K562 (cell line): ENCODE results near the gene ACP5. TPM values are rescaled to one million over a fixed set of nuclear protein-coding genes. Genes with fewer than 3 reads are reported as not detected.

Experiments
- BCL6 ChIP-seq: fragments of 250-450 bp; sonication (Bioruptor Pico); IDR thresholded peaks from 2 replicates; pipeline ENCODE4 v1.4.0; 2020
- GTF2A2 ChIP-seq: IDR thresholded peaks from 2 replicates; pipeline ENCODE4 v1.6.1; 2016; ENCODE audit warnings: mild to moderate bottlenecking, missing genetic modification characterization, missing compliant biosample characterization
- ILK ChIP-seq: fragments of 450-650 bp; IDR thresholded peaks from 2 replicates; pipeline ENCODE4 v1.6.1; 2016; ENCODE audit warnings: missing genetic modification characterization, low read depth, mild to moderate bottlenecking, missing compliant biosample characterization, moderate library complexity, borderline replicate concordance
- MTA1 ChIP-seq: fragments of 450-650 bp; IDR thresholded peaks from 2 replicates; pipeline ENCODE4 v1.6.1; 2017; ENCODE audit warnings: borderline replicate concordance
- NFYB ChIP-seq: IDR thresholded peaks from 2 replicates; pipeline ENCODE4 v1.6.1; 2011; ENCODE audit warnings: mild to moderate bottlenecking, moderate library complexity; ENCODE audit not compliant: insufficient read length; ENCODE audit errors: extremely low read depth
- NR2C2 ChIP-seq, 2 experiments: fragments of 200-800 bp in 1 of 2; sonication (Bioruptor generic) in 1 of 2; sonication (generic) in 1 of 2; formaldehyde crosslinking in 1 of 2; IDR thresholded peaks; 2 replicates each; pipeline versions ENCODE4 v1.6.1 to v1.8.0; 2016 to 2022; ENCODE audit warnings: mild to moderate bottlenecking in 1 of 2, missing compliant biosample characterization in 1 of 2, missing genetic modification characterization in 1 of 2, missing genetic modification reagents in 1 of 2
- NRF1 ChIP-seq, 2 experiments: fragments of 450-650 bp; IDR thresholded peaks in 1 of 2; conservative IDR thresholded peaks in 1 of 2; 2 replicates each; pipeline ENCODE4 v1.6.1; 2014; ENCODE audit warnings: mild to moderate bottlenecking in 2 of 2
- POLR2AphosphoS5 ChIP-seq: IDR thresholded peaks from 2 replicates; pipeline ENCODE4 v1.6.1; 2011; ENCODE audit warnings: mild to moderate bottlenecking, low read depth, low read length, moderate library complexity; ENCODE audit not compliant: control insufficient read depth, insufficient read depth
- TCF7 ChIP-seq: sonication (generic); IDR thresholded peaks from 2 replicates; pipeline ENCODE4 v1.6.1; 2016; ENCODE audit warnings: antibody characterized with exemption, borderline replicate concordance
- U2AF1 ChIP-seq: fragments of 200-400 bp; formaldehyde crosslinking; optimal IDR thresholded peaks from 2 replicates; pipeline ENCODE3; 2017; ENCODE audit warnings: mild to moderate bottlenecking, low read depth, low read length, moderate library complexity
- ZNF175 ChIP-seq: fragments of 200-800 bp; sonication (Bioruptor generic); IDR thresholded peaks from 2 replicates; pipeline ENCODE4 v1.6.1; 2016; ENCODE audit warnings: low read depth, mild to moderate bottlenecking, missing genetic modification characterization, missing compliant biosample characterization
- ZNF224 ChIP-seq: sonication (generic); formaldehyde crosslinking; IDR thresholded peaks from 2 replicates; pipeline ENCODE4 v1.8.0; 2022; ENCODE audit warnings: mild to moderate bottlenecking, missing genetic modification reagents
- ZNF507 ChIP-seq: conservative IDR thresholded peaks from 2 replicates; pipeline ENCODE4 v1.6.1; 2017; ENCODE audit warnings: missing genetic modification characterization, missing compliant biosample characterization
- ZNF696 ChIP-seq: fragments of 250-450 bp; sonication (Bioruptor Pico); conservative IDR thresholded peaks from 2 replicates; pipeline ENCODE4 v1.4.0; 2020; ENCODE audit warnings: mild to moderate bottlenecking, moderate library complexity
- ZNF75A ChIP-seq: fragments of 450-650 bp; formaldehyde crosslinking; IDR thresholded peaks from 2 replicates; pipeline ENCODE4 v1.4.0; 2020; ENCODE audit warnings: mild to moderate bottlenecking
- polyA plus RNA-seq, 8 experiments: library from polyadenylated mRNA; depleted of rRNA in 4 of 8; stranded (reverse) in 5 of 8; unstranded in 3 of 8; fragments of >200 nt; fragmentation: Nextera tagmentation in 2 of 8; fragmentation: Illumina TruSeq in 1 of 8; extraction: Ambion mirVana in 2 of 8; extraction: Trizol in 1 of 8; gene quantifications; 2 replicates each; pipeline versions ENCODE4 v1.2.1 to v1.2.3, GENCODE V29; 2011 to 2014; ENCODE audit warnings: inconsistent platforms in 1 of 8, missing spikeins in 1 of 8
- total RNA-seq, 7 experiments: library from RNA; depleted of rRNA in 6 of 7; stranded (reverse); fragments of >200 nt in 6 of 7; fragmentation: Illumina TruSeq in 2 of 7; extraction: Trizol in 2 of 7; gene quantifications; 2 replicates each; pipeline versions ENCODE4 v1.2.1 to v1.2.3, GENCODE V29; 2011 to 2021; ENCODE audit warnings: low replicate concordance in 1 of 7
- TF ChIP-seq, protein P1 (sequence below): fragments of 450-650 bp; formaldehyde crosslinking; IDR thresholded peaks from 2 replicates; pipeline ENCODE4 v1.4.0; 2022; ENCODE audit warnings: missing genetic modification characterization
- TF ChIP-seq, protein P2 (sequence below): fragments of 250-450 bp; sonication (Bioruptor Pico); IDR thresholded peaks from 2 replicates; pipeline ENCODE4 v1.4.0; 2020; ENCODE audit warnings: mild to moderate bottlenecking
- TF ChIP-seq, protein P3 (sequence below): fragments of 250-450 bp; sonication (Bioruptor Pico); IDR thresholded peaks from 2 replicates; pipeline ENCODE4 v1.8.0; 2021; ENCODE audit warnings: mild to moderate bottlenecking, moderate library complexity
- TF ChIP-seq, protein P4 (sequence below): fragments of 450-650 bp; IDR thresholded peaks from 2 replicates; pipeline ENCODE4 v1.6.1; 2017; ENCODE audit warnings: antibody characterized with exemption
- TF ChIP-seq, protein P5 (sequence below): sonication (generic); formaldehyde crosslinking; IDR thresholded peaks from 2 replicates; pipeline ENCODE4 v1.5.0; 2020; ENCODE audit warnings: missing genetic modification reagents

Gene ACP5
- total and polyA plus RNA-seq, 9 of the 15 experiments (the other 6 are each of a cell fraction or from before 2014, with no cell fraction given), result 0.06 to 1.1 (median 0.31) TPM; not detected in 1

DNA sequence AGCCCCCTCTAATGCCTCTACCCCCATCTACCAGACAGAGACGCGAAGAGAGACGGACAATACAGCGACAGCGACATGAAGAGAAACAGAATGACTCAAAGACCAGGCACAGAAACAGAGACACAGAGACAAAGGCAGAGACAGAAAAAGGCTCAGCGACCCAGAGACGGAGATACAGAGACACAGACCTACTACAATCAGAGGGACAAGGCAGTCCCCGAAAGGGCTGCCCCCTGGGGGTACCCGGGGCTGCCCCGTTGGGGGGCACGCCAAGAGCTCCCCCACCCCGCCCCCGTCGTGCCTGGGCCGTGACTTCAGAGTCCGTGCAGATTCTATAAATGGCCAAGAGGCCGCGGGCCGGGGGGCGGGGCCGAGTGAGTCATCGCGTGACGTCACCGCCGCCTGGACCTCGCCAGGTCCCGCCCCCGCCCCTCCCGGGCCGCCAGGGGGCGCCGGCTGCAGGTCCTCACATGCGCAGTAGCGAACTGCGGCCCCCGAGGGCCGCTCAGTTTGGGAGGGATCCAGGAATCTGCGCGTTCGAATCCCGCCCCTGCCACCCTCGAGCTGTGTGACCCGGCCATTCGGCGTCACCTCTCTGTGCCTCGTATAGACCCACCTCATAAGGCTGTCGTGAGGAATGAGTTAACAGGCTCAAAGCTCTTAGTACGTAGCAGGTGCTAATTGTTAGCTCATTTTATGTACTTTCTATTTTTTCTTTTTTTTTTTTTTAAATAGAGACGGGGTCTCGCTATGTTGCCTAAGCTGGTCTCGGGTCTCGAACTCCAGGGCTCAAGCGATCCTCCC is 41.5 kb downstream of the ACP5 start (continued):
- TF ChIP-seq NR2C2 (CRISPR knock-in tag; IDR thresholded peaks at IDR 0.05) (no peak), NR2C2 (tag; IDR thresholded peaks at IDR 0.05) (peak; percentile 18; the same call in 1 of the 2 replicates), NFYB (no peak), ZNF507 (no peak), MTA1 (no peak), ZNF75A (CRISPR knock-in tag) (no peak), POLR2AphosphoS5 (peak; percentile 62; the same call in 1 of the 2 replicates), ZNF175 (CRISPR knock-in tag) (peak; percentile 84; the same call in 1 of the 2 replicates), TCF7 (no peak), U2AF1 (peak; percentile 58), GTF2A2 (tag) (peak; percentile 18; the same call in 1 of the 2 replicates), NRF1 (conservative IDR thresholded peaks at IDR 0.05 in 1 of 2, IDR thresholded peaks at IDR 0.05 in 1 of 2) (peak; percentile 88 to 90), BCL6 (CRISPR knock-in tag) (no peak), ILK (tag) (no peak), ZNF696 (CRISPR knock-in tag) (no peak), ZNF224 (CRISPR knock-in tag) (no peak)
- TF ChIP-seq, protein P1, sequence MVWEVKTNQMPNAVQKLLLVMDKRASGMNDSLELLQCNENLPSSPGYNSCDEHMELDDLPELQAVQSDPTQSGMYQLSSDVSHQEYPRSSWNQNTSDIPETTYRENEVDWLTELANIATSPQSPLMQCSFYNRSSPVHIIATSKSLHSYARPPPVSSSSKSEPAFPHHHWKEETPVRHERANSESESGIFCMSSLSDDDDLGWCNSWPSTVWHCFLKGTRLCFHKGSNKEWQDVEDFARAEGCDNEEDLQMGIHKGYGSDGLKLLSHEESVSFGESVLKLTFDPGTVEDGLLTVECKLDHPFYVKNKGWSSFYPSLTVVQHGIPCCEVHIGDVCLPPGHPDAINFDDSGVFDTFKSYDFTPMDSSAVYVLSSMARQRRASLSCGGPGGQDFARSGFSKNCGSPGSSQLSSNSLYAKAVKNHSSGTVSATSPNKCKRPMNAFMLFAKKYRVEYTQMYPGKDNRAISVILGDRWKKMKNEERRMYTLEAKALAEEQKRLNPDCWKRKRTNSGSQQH (CRISPR knock-in tag), result no peak
- TF ChIP-seq, protein P2, sequence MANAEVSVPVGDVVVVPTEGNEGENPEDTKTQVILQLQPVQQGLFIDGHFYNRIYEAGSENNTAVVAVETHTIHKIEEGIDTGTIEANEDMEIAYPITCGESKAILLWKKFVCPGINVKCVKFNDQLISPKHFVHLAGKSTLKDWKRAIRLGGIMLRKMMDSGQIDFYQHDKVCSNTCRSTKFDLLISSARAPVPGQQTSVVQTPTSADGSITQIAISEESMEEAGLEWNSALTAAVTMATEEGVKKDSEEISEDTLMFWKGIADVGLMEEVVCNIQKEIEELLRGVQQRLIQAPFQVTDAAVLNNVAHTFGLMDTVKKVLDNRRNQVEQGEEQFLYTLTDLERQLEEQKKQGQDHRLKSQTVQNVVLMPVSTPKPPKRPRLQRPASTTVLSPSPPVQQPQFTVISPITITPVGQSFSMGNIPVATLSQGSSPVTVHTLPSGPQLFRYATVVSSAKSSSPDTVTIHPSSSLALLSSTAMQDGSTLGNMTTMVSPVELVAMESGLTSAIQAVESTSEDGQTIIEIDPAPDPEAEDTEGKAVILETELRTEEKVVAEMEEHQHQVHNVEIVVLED (CRISPR knock-in tag), result peak; percentile 55
- TF ChIP-seq, protein P3, sequence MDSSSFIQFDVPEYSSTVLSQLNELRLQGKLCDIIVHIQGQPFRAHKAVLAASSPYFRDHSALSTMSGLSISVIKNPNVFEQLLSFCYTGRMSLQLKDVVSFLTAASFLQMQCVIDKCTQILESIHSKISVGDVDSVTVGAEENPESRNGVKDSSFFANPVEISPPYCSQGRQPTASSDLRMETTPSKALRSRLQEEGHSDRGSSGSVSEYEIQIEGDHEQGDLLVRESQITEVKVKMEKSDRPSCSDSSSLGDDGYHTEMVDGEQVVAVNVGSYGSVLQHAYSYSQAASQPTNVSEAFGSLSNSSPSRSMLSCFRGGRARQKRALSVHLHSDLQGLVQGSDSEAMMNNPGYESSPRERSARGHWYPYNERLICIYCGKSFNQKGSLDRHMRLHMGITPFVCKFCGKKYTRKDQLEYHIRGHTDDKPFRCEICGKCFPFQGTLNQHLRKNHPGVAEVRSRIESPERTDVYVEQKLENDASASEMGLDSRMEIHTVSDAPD (CRISPR knock-in tag), result no peak
- TF ChIP-seq, protein P4, sequence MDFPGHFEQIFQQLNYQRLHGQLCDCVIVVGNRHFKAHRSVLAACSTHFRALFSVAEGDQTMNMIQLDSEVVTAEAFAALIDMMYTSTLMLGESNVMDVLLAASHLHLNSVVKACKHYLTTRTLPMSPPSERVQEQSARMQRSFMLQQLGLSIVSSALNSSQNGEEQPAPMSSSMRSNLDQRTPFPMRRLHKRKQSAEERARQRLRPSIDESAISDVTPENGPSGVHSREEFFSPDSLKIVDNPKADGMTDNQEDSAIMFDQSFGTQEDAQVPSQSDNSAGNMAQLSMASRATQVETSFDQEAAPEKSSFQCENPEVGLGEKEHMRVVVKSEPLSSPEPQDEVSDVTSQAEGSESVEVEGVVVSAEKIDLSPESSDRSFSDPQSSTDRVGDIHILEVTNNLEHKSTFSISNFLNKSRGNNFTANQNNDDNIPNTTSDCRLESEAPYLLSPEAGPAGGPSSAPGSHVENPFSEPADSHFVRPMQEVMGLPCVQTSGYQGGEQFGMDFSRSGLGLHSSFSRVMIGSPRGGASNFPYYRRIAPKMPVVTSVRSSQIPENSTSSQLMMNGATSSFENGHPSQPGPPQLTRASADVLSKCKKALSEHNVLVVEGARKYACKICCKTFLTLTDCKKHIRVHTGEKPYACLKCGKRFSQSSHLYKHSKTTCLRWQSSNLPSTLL, result no peak
- TF ChIP-seq, protein P5, sequence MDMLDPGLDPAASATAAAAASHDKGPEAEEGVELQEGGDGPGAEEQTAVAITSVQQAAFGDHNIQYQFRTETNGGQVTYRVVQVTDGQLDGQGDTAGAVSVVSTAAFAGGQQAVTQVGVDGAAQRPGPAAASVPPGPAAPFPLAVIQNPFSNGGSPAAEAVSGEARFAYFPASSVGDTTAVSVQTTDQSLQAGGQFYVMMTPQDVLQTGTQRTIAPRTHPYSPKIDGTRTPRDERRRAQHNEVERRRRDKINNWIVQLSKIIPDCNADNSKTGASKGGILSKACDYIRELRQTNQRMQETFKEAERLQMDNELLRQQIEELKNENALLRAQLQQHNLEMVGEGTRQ (CRISPR knock-in tag), result no peak
